HepG2 (cell line): ENCODE data around the gene CARD9. TPM values are rescaled to one million over a fixed set of nuclear protein-coding genes. Genes with fewer than 3 reads are reported as not detected.

Source experiments
- ATAC-seq: fragments of 200-7000 bp; cut with Tn5 transposase; 3 replicates; pipeline ENCODE4 v1.9.1; 2020; ENCODE audit warnings: mild to moderate bottlenecking, moderate library complexity
- BruUV-seq: library from RNA; stranded (reverse); fragments of 400-500 nt; replicated peaks from 2 replicates; lab custom pipeline; 2021; lab: Mats Ljungman, UMichigan
- CTCF ChIA-PET: fragments of 300-600 bp; formaldehyde crosslinking; extraction: SDS; loops from one replicate; lab custom pipeline; 2021; ENCODE audit warnings: low total read pairs, inconsistent platforms, low intra/inter-chr PET ratio; lab: Yijun Ruan, JAX
- POLR2A ChIA-PET: fragments of 350-600 bp; sonication (Branson Sonifier 250); formaldehyde crosslinking; loops from one replicate; lab custom pipeline; 2020; ENCODE audit warnings: antibody characterized with exemption, inconsistent platforms; lab: Yijun Ruan, JAX
- DNase-seq: peaks from one replicate; pipeline ENCODE4 v3.0.0-alpha.2; 2015; ENCODE audit warnings: low spot score
- FAIRE-seq: peaks from 3 replicates; lab custom pipeline; 2011; peaks lifted over from hg19 to GRCh38; lab: Jason Lieb, UNC
- H2AFZ ChIP-seq: one replicate; pipeline ENCODE4 v1.6.1; 2011; ENCODE audit warnings: low read length, inconsistent platforms
- H3K27ac ChIP-seq: fragments of 300-600 bp; 3 replicates; pipeline ENCODE4 v1.8.0; 2011; ENCODE audit warnings: mixed run types, mild to moderate bottlenecking, mixed read lengths, low read length, inconsistent platforms; ENCODE audit not compliant: insufficient read depth; ENCODE audit errors: extremely low read length
- H3K27me3 ChIP-seq, 2 experiments: fragments of 200-600 bp in 1 of 2; 2 replicates in 1 of 2; 3 replicates in 1 of 2; pipeline versions ENCODE4 v1.6.0 to v1.8.0; 2011; ENCODE audit warnings: low read length in 2 of 2, mild to moderate bottlenecking in 2 of 2, moderate library complexity in 2 of 2, inconsistent platforms in 1 of 2; ENCODE audit not compliant: insufficient read depth in 2 of 2, control insufficient read depth in 1 of 2
- H3K36me3 ChIP-seq, 2 experiments: fragments of 200-600 bp in 1 of 2; replicated peaks in 1 of 2; 2 replicates in 1 of 2; 3 replicates in 1 of 2; pipeline versions ENCODE4 v1.5.1 to v1.8.0; 2011; ENCODE audit warnings: low read length in 2 of 2, inconsistent platforms in 1 of 2; ENCODE audit not compliant: insufficient read depth in 2 of 2, control insufficient read depth in 1 of 2
- H3K4me1 ChIP-seq: 2 replicates; pipeline ENCODE4 v1.5.1; 2012; ENCODE audit warnings: low read length, inconsistent platforms; ENCODE audit not compliant: insufficient read depth
- H3K4me2 ChIP-seq: 2 replicates; pipeline ENCODE4 v1.6.0; 2011; ENCODE audit warnings: low read depth, low read length, inconsistent platforms
- H3K4me3 ChIP-seq, 3 experiments: fragments of 200-600 bp in 1 of 3; sonication (generic), shearing (Covaris generic) in 1 of 3; replicated peaks in 1 of 3; 2 replicates each; pipeline ENCODE4 v1.5.1; 2011 to 2016; ENCODE audit warnings: low read length in 3 of 3, inconsistent platforms in 2 of 3, low read depth in 2 of 3, mild to moderate bottlenecking in 2 of 3, control low read depth in 1 of 3, mixed read lengths in 1 of 3; ENCODE audit not compliant: insufficient read depth in 1 of 3
- H3K79me2 ChIP-seq: one replicate; pipeline ENCODE4 v1.6.1; 2011; ENCODE audit warnings: low read length, inconsistent platforms; ENCODE audit not compliant: insufficient read depth
- H3K9ac ChIP-seq: 2 replicates; pipeline ENCODE4 v1.6.0; 2011; ENCODE audit warnings: mild to moderate bottlenecking, low read depth, low read length, inconsistent platforms; ENCODE audit not compliant: insufficient read depth
- H3K9me3 ChIP-seq: 2 replicates; pipeline ENCODE4 v1.5.1; 2012; ENCODE audit warnings: mild to moderate bottlenecking, low read length
- H4K20me1 ChIP-seq: 2 replicates; pipeline ENCODE4 v1.6.0; 2011; ENCODE audit warnings: inconsistent platforms, mild to moderate bottlenecking, low read length, moderate library complexity; ENCODE audit not compliant: insufficient read depth
- SOX13 ChIP-seq, 3 experiments: fragments of 450-650 bp in 1 of 3; sonication (generic) in 1 of 3; formaldehyde crosslinking in 1 of 3; IDR thresholded peaks in 2 of 3; conservative IDR thresholded peaks in 1 of 3; 2 replicates each; pipeline versions ENCODE4 v1.5.0 to v1.6.1; 2016 to 2020; ENCODE audit warnings: antibody characterized with exemption in 1 of 3, mild to moderate bottlenecking in 1 of 3, missing compliant biosample characterization in 1 of 3, missing genetic modification reagents in 1 of 3, moderate library complexity in 1 of 3
- ZC3H13 ChIP-seq: sonication (generic); formaldehyde crosslinking; IDR thresholded peaks from 2 replicates; pipeline ENCODE4 v1.8.1; 2023; ENCODE audit warnings: mild to moderate bottlenecking, missing genetic modification reagents, moderate library complexity
- ZNF350 ChIP-seq: sonication (generic); formaldehyde crosslinking; IDR thresholded peaks from 2 replicates; pipeline ENCODE4 v1.4.0; 2020; ENCODE audit warnings: mild to moderate bottlenecking, low read depth, missing genetic modification reagents, borderline replicate concordance
- ZNF660 ChIP-seq: sonication (generic); formaldehyde crosslinking; IDR thresholded peaks from 2 replicates; pipeline ENCODE4 v1.5.1; 2020; ENCODE audit warnings: mild to moderate bottlenecking, low read depth, missing genetic modification reagents, borderline replicate concordance
- ZNF768 ChIP-seq: sonication (generic); formaldehyde crosslinking; IDR thresholded peaks from 2 replicates; pipeline ENCODE4 v1.4.0; 2020; ENCODE audit warnings: missing genetic modification reagents
- WGBS: methylation state at CpG from one replicate; pipeline ENCODE4 v1.1.6; 2017; ENCODE audit warnings: low lambda C conversion rate; 5-methylcytosine and 5-hydroxymethylcytosine counted together
- in situ Hi-C: cut with HindIII; loops from 2 replicates; pipeline ENCODE4 v1.10.0; 2017; ENCODE audit warnings: low pct_unique_long_range_greater_than_20kb; ENCODE audit not compliant: extremely low pct_ligation_motif_present
- intact Hi-C: fragments of 100-400 bp; cut with micrococcal nuclease; formaldehyde crosslinking; loops from one replicate; pipeline ENCODE4 v1.10.0; 2022; ENCODE audit not compliant: unreplicated experiment
- polyA plus RNA-seq, 8 experiments: library from polyadenylated mRNA; depleted of rRNA in 3 of 8; stranded (reverse) in 7 of 8; unstranded in 1 of 8; fragments of >200 nt; fragmentation: Illumina TruSeq in 4 of 8; extraction: Trizol in 4 of 8; gene quantifications; 2 replicates each; pipeline versions ENCODE4 v1.2.1 to v1.2.3, GENCODE V29; 2011 to 2016; ENCODE audit warnings: low read depth in 4 of 8, missing spikeins in 1 of 8, mixed read lengths in 1 of 8; ENCODE audit not compliant: insufficient read depth in 1 of 8
- total RNA-seq, 5 experiments: library from RNA; depleted of rRNA; stranded (reverse); fragments of >200 nt; fragmentation: Illumina TruSeq; extraction: Trizol; gene quantifications; 2 replicates each; pipeline ENCODE4 v1.2.3, GENCODE V29; 2016; ENCODE audit warnings: low read depth in 1 of 5
- TF ChIP-seq, protein P1 (sequence below): sonication (generic); formaldehyde crosslinking; IDR thresholded peaks from 2 replicates; pipeline ENCODE4 v1.4.0; 2020; ENCODE audit warnings: missing genetic modification reagents, borderline replicate concordance
- TF ChIP-seq, protein P2 (sequence below): sonication (generic); formaldehyde crosslinking; IDR thresholded peaks from one replicate; pipeline ENCODE4 v1.5.1; 2020; ENCODE audit warnings: mild to moderate bottlenecking, missing genetic modification reagents; ENCODE audit errors: not compliant biosample characterization
- TF ChIP-seq, protein P3 (sequence below): sonication (generic); formaldehyde crosslinking; IDR thresholded peaks from 2 replicates; pipeline ENCODE4 v1.4.0; 2020; ENCODE audit warnings: missing genetic modification reagents

Gene CARD9
- total and polyA plus RNA-seq, 2 of the 13 experiments (the other 11 are each of a cell fraction or from before 2014, with no cell fraction given) = 3.3 to 7.4 TPM

DNA sequence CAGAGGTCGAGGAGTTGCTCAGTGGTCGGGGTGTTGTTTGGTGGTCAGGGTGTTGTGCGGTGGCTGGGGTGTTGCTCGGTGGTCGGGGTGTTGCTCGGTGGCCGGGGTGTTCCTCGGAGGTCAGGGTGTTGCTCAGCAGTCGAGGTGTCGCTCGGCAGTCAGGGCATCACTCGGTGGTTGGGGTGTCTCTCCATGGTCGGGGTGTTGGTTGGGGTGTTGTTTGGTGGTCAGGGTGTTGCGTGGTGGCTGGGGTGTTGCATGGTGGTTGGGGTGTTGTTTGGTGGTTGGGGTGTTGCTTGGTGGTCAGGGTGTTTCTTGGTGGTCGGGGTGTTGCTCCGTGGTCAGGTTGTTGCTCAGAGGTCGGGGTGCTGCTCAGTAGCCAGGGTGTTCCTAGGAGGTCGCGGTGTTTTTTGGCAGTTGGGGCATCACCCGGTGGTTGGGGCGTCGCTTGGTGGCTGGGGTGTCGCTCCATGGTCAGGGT is 57.2 kb downstream of the CARD9 start:
- Histone ChIP-seq H3K27me3 (peaks cover under 1 to 2% of the 10 kb centered on the region in 2 experiments; a peak in 3 of 5 replicates), H4K20me1 (no peaks in the 10 kb centered on the region), H3K9ac (no peak overlapping the region), H3K4me1 (peaks cover 33% of the 10 kb centered on the region), H3K79me2 (no peaks in the 10 kb centered on the region), H2AFZ (no peak overlapping the region), H3K4me3 (no peak overlapping the region), H3K4me2 (no peak overlapping the region), H3K36me3 (no peaks in the 10 kb centered on the region), H3K9me3 (peaks cover 16% of the 10 kb centered on the region), H3K27ac (no peak overlapping the region)
- BruUV-seq = no TSS peak
- CTCF ChIA-PET = no interaction called here
- FAIRE-seq (no peak), ATAC-seq (no peak), DNase-seq (no peak)
- POLR2A ChIA-PET = no interaction called here
- 81% methylated on average over 23 of the region's 23 CpGs for WGBS
- in situ Hi-C loops (no loop called here), intact Hi-C loops (no loop called here)
- TF ChIP-seq, protein P1, sequence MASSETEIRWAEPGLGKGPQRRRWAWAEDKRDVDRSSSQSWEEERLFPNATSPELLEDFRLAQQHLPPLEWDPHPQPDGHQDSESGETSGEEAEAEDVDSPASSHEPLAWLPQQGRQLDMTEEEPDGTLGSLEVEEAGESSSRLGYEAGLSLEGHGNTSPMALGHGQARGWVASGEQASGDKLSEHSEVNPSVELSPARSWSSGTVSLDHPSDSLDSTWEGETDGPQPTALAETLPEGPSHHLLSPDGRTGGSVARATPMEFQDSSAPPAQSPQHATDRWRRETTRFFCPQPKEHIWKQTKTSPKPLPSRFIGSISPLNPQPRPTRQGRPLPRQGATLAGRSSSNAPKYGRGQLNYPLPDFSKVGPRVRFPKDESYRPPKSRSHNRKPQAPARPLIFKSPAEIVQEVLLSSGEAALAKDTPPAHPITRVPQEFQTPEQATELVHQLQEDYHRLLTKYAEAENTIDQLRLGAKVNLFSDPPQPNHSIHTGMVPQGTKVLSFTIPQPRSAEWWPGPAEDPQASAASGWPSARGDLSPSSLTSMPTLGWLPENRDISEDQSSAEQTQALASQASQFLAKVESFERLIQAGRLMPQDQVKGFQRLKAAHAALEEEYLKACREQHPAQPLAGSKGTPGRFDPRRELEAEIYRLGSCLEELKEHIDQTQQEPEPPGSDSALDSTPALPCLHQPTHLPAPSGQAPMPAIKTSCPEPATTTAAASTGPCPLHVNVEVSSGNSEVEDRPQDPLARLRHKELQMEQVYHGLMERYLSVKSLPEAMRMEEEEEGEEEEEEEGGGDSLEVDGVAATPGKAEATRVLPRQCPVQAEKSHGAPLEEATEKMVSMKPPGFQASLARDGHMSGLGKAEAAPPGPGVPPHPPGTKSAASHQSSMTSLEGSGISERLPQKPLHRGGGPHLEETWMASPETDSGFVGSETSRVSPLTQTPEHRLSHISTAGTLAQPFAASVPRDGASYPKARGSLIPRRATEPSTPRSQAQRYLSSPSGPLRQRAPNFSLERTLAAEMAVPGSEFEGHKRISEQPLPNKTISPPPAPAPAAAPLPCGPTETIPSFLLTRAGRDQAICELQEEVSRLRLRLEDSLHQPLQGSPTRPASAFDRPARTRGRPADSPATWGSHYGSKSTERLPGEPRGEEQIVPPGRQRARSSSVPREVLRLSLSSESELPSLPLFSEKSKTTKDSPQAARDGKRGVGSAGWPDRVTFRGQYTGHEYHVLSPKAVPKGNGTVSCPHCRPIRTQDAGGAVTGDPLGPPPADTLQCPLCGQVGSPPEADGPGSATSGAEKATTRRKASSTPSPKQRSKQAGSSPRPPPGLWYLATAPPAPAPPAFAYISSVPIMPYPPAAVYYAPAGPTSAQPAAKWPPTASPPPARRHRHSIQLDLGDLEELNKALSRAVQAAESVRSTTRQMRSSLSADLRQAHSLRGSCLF = no peak
- no peak for TF ChIP-seq ZC3H13
- no peak for TF ChIP-seq ZNF660 (CRISPR knock-in tag)
- TF ChIP-seq, protein P2, sequence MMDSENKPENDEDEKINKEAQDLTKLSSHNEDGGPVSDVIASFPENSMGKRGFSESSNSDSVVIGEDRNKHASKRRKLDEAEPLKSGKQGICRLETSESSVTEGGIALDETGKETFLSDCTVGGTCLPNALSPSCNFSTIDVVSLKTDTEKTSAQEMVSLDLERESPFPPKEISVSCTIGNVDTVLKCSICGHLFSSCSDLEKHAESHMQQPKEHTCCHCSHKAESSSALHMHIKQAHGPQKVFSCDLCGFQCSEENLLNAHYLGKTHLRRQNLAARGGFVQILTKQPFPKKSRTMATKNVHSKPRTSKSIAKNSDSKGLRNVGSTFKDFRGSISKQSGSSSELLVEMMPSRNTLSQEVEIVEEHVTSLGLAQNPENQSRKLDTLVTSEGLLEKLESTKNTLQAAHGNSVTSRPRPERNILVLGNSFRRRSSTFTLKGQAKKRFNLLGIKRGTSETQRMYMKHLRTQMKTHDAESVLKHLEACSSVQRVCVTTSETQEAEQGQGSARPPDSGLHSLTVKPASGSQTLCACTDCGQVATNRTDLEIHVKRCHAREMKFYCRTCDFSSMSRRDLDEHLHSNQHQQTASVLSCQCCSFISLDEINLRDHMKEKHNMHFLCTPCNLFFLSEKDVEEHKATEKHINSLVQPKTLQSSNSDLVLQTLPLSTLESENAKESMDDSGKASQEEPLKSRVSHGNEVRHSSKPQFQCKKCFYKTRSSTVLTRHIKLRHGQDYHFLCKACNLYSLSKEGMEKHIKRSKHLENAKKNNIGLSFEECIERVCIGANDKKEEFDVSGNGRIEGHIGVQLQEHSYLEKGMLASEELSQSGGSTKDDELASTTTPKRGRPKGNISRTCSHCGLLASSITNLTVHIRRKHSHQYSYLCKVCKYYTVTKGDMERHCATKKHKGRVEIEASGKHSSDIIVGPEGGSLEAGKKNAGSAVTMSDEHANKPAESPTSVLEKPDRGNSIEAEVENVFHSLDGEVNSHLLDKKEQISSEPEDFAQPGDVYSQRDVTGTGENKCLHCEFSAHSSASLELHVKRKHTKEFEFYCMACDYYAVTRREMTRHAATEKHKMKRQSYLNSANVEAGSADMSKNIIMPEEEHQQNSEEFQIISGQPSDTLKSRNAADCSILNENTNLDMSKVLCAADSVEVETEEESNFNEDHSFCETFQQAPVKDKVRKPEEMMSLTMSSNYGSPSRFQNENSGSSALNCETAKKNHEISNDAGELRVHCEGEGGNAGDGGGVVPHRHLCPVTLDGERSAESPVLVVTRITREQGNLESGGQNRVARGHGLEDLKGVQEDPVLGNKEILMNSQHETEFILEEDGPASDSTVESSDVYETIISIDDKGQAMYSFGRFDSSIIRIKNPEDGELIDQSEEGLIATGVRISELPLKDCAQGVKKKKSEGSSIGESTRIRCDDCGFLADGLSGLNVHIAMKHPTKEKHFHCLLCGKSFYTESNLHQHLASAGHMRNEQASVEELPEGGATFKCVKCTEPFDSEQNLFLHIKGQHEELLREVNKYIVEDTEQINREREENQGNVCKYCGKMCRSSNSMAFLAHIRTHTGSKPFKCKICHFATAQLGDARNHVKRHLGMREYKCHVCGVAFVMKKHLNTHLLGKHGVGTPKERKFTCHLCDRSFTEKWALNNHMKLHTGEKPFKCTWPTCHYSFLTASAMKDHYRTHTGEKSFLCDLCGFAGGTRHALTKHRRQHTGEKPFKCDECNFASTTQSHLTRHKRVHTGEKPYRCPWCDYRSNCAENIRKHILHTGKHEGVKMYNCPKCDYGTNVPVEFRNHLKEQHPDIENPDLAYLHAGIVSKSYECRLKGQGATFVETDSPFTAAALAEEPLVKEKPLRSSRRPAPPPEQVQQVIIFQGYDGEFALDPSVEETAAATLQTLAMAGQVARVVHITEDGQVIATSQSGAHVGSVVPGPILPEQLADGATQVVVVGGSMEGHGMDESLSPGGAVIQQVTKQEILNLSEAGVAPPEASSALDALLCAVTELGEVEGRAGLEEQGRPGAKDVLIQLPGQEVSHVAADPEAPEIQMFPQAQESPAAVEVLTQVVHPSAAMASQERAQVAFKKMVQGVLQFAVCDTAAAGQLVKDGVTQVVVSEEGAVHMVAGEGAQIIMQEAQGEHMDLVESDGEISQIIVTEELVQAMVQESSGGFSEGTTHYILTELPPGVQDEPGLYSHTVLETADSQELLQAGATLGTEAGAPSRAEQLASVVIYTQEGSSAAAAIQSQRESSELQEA (CRISPR knock-in tag) = no peak
- no peak for TF ChIP-seq ZNF350
- no peak for TF ChIP-seq ZNF768
- TF ChIP-seq, protein P3, sequence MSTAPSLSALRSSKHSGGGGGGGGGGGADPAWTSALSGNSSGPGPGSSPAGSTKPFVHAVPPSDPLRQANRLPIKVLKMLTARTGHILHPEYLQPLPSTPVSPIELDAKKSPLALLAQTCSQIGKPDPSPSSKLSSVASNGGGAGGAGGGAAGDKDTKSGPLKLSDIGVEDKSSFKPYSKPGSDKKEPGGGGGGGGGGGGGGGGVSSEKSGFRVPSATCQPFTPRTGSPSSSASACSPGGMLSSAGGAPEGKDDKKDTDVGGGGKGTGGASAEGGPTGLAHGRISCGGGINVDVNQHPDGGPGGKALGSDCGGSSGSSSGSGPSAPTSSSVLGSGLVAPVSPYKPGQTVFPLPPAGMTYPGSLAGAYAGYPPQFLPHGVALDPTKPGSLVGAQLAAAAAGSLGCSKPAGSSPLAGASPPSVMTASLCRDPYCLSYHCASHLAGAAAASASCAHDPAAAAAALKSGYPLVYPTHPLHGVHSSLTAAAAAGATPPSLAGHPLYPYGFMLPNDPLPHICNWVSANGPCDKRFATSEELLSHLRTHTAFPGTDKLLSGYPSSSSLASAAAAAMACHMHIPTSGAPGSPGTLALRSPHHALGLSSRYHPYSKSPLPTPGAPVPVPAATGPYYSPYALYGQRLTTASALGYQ = no peak
- no peak for TF ChIP-seq SOX13 (IDR thresholded peaks at IDR 0.05)
- TF ChIP-seq SOX13 (CRISPR knock-in tag; conservative IDR thresholded peaks at IDR 0.05 in 1 of 2, IDR thresholded peaks at IDR 0.05 in 1 of 2) = no peak
